GM12891 (cell line): ENCODE data around the gene CLCA2.

ENCODE experiments used
- PAX5 ChIP-seq: IDR thresholded peaks from 2 replicates; pipeline ENCODE4 v1.6.1; 2011; ENCODE audit warnings: low read length, moderate library complexity, mild to moderate bottlenecking; ENCODE audit not compliant: insufficient read depth, severe bottlenecking
- POLR2A ChIP-seq: IDR thresholded peaks from 2 replicates; pipeline ENCODE4 v1.6.1; 2011; ENCODE audit warnings: low read depth, low read length, control low read depth
- POLR2AphosphoS5 ChIP-seq: IDR thresholded peaks from 2 replicates; pipeline ENCODE4 v1.6.1; 2011; ENCODE audit warnings: low read depth, low read length, control low read depth
- TAF1 ChIP-seq: IDR thresholded peaks from 2 replicates; pipeline ENCODE4 v1.6.1; 2011; ENCODE audit warnings: low read depth, low read length, control low read depth

- TF ChIP-seq POLR2A = no peak
- no peak for TF ChIP-seq TAF1
- TF ChIP-seq POLR2AphosphoS5 = no peak
- TF ChIP-seq PAX5 = no peak
Measured at GRCh38 chr1:86455073-86455472, 31.1 kb downstream of the CLCA2 start.
